ENCODE results near the gene HAAO.

The HAAO gene

GRCh38 chr2:42792087-42792582 lies 248 bp downstream of the HAAO start:
- no peak for DNase-seq

GRCh38 chr2:42791606-42792005 lies 777 bp downstream of the HAAO start:
- no peak for DNase-seq

GRCh38 chr2:42789751-42790150 lies 2.6 kb downstream of the HAAO start:
- no peak for DNase-seq

- no peak for DNase-seq
Measured at GRCh38 chr2:42788882-42789281, 3.5 kb downstream of the HAAO start.

GRCh38 chr2:42788478-42788793 lies 3.9 kb downstream of the HAAO start:
- DNase-seq = no peak

- DNase-seq = no peak
Measured at GRCh38 chr2:42787788-42788477, 4.5 kb downstream of the HAAO start.

- DNase-seq = no peak
Measured at GRCh38 chr2:42787424-42787787, 5.0 kb downstream of the HAAO start.

- no peak for DNase-seq
Measured at GRCh38 chr2:42786561-42787345, 5.6 kb downstream of the HAAO start.

GRCh38 chr2:42784204-42784880 lies 8.0 kb downstream of the HAAO start:
- no peak for DNase-seq

- DNase-seq = no peak
Measured at GRCh38 chr2:42783511-42783910, 8.9 kb downstream of the HAAO start.

GRCh38 chr2:42781181-42781580 lies 11.2 kb downstream of the HAAO start:
- DNase-seq = no peak

- DNase-seq = peak; percentile 33
Measured at GRCh38 chr2:42777883-42778805, 14.2 kb downstream of the HAAO start.

- no peak for DNase-seq
Measured at GRCh38 chr2:42775810-42776209, 16.6 kb downstream of the HAAO start.

GRCh38 chr2:42775186-42775585 lies 17.2 kb downstream of the HAAO start:
- no peak for DNase-seq

- DNase-seq = no peak
Measured at GRCh38 chr2:42771546-42772153, 20.7 kb downstream of the HAAO start.

GRCh38 chr2:42770288-42771131 lies 21.9 kb downstream of the HAAO start:
- no peak for DNase-seq

GRCh38 chr2:42769583-42770287 lies 22.6 kb downstream of the HAAO start:
- DNase-seq = no peak

GRCh38 chr2:42768706-42769256 lies 23.6 kb downstream of the HAAO start:
- DNase-seq = no peak

- no peak for DNase-seq
Measured at GRCh38 chr2:42767899-42768705, 24.3 kb downstream of the HAAO start.
